H9 (cell line): ENCODE data around the gene SLMAP. TPM values are rescaled to one million over a fixed set of nuclear protein-coding genes. Genes with fewer than 3 reads are reported as not detected.

Experiments
- DNase-seq: peaks from one replicate; pipeline ENCODE4 v3.0.0-alpha.2; 2017
- H2AFZ ChIP-seq: one replicate; pipeline ENCODE4 v1.6.1; 2013; ENCODE audit warnings: mild to moderate bottlenecking, low read length, control low read depth, moderate library complexity
- H2AK5ac ChIP-seq: 2 replicates; pipeline ENCODE4 v1.6.1; 2013; ENCODE audit warnings: low read length, control low read depth, mixed read lengths; ENCODE audit not compliant: insufficient read length
- H2BK120ac ChIP-seq: one replicate; pipeline ENCODE4 v1.6.1; 2013; ENCODE audit warnings: low read depth, mild to moderate bottlenecking, low read length, control low read depth, inconsistent platforms; ENCODE audit not compliant: poor library complexity, severe bottlenecking
- H2BK12ac ChIP-seq: 2 replicates; pipeline ENCODE4 v1.6.1; 2013; ENCODE audit warnings: low read length, control low read depth, mixed read lengths, low read depth; ENCODE audit not compliant: insufficient read length
- H2BK15ac ChIP-seq: 2 replicates; pipeline ENCODE4 v1.6.1; 2013; ENCODE audit warnings: low read depth, low read length, control low read depth
- H2BK20ac ChIP-seq: one replicate; pipeline ENCODE4 v1.6.1; 2013; ENCODE audit warnings: low read depth, mild to moderate bottlenecking, low read length, control low read depth, inconsistent platforms; ENCODE audit not compliant: poor library complexity, severe bottlenecking
- H2BK5ac ChIP-seq: 2 replicates; pipeline ENCODE4 v1.6.1; 2013; ENCODE audit warnings: low read length, control low read depth, mixed read lengths; ENCODE audit not compliant: insufficient read length
- H3K14ac ChIP-seq: 2 replicates; pipeline ENCODE4 v1.6.1; 2013; ENCODE audit warnings: low read length, control low read depth; ENCODE audit not compliant: insufficient read depth
- H3K18ac ChIP-seq: 2 replicates; pipeline ENCODE4 v1.6.1; 2013; ENCODE audit warnings: low read depth, mild to moderate bottlenecking, mixed read lengths, low read length, control low read depth; ENCODE audit not compliant: insufficient read length
- H3K23ac ChIP-seq: 2 replicates; pipeline ENCODE4 v1.6.1; 2013; ENCODE audit warnings: low read length, control low read depth, mixed read lengths, low read depth; ENCODE audit not compliant: insufficient read length
- H3K23me2 ChIP-seq: 2 replicates; pipeline ENCODE4 v1.6.1; 2013; ENCODE audit warnings: low read depth, mild to moderate bottlenecking, mixed read lengths, low read length, control low read depth; ENCODE audit not compliant: insufficient read length, poor library complexity, severe bottlenecking
- H3K27ac ChIP-seq: 2 replicates; pipeline ENCODE4 v1.5.1; 2013; ENCODE audit warnings: low read length, control low read depth, mixed read lengths, low read depth; ENCODE audit not compliant: insufficient read length
- H3K27me3 ChIP-seq: 2 replicates; pipeline ENCODE4 v1.6.1; 2013; ENCODE audit warnings: low read length, control low read depth, inconsistent platforms; ENCODE audit not compliant: insufficient read depth
- H3K4ac ChIP-seq: 2 replicates; pipeline ENCODE4 v1.6.1; 2013; ENCODE audit warnings: low read depth, mild to moderate bottlenecking, control low read depth, inconsistent platforms, low read length, moderate library complexity
- H3K4me1 ChIP-seq: 2 replicates; pipeline ENCODE4 v1.6.1; 2013; ENCODE audit warnings: low read length, control low read depth, inconsistent platforms; ENCODE audit not compliant: insufficient read depth
- H3K4me2 ChIP-seq: 2 replicates; pipeline ENCODE4 v1.6.1; 2013; ENCODE audit warnings: low read length, control low read depth, mixed read lengths; ENCODE audit not compliant: insufficient read length, insufficient read depth
- H3K56ac ChIP-seq: 2 replicates; pipeline ENCODE4 v1.6.1; 2013; ENCODE audit warnings: low read depth, mild to moderate bottlenecking, mixed read lengths, low read length, control low read depth; ENCODE audit not compliant: insufficient read length
- H3K79me1 ChIP-seq: 2 replicates; pipeline ENCODE4 v1.6.1; 2013; ENCODE audit warnings: low read depth, mild to moderate bottlenecking, moderate library complexity, low read length, control low read depth, inconsistent platforms; ENCODE audit not compliant: insufficient read depth, poor library complexity, severe bottlenecking
- H3K79me2 ChIP-seq: 2 replicates; pipeline ENCODE4 v1.6.1; 2013; ENCODE audit warnings: low read length, control low read depth, inconsistent platforms; ENCODE audit not compliant: insufficient read depth
- H3K9ac ChIP-seq: 2 replicates; pipeline ENCODE4 v1.6.1; 2013; ENCODE audit warnings: low read length, control low read depth, mixed read lengths; ENCODE audit not compliant: insufficient read length; ENCODE audit errors: extremely low read depth
- H3K9me3 ChIP-seq: one replicate; pipeline ENCODE4 v1.6.1; 2013; ENCODE audit warnings: low read depth, low read length, inconsistent platforms; ENCODE audit not compliant: control insufficient read depth
- H3T11ph ChIP-seq: one replicate; pipeline ENCODE4 v1.6.1; 2013; ENCODE audit warnings: mild to moderate bottlenecking, low read length, control low read depth, inconsistent platforms
- H4K20me1 ChIP-seq: one replicate; pipeline ENCODE4 v1.6.1; 2013; ENCODE audit not compliant: control insufficient read depth, insufficient read length, insufficient read depth
- H4K5ac ChIP-seq: 2 replicates; pipeline ENCODE4 v1.6.1; 2013; ENCODE audit warnings: low read depth, mild to moderate bottlenecking, mixed read lengths, low read length, control low read depth; ENCODE audit not compliant: insufficient read length
- H4K8ac ChIP-seq: replicated peaks from 2 replicates; pipeline ENCODE4 v1.6.1; 2013; ENCODE audit warnings: low read length, control low read depth, mixed read lengths, low read depth; ENCODE audit not compliant: insufficient read length
- H4K91ac ChIP-seq: 2 replicates; pipeline ENCODE4 v1.6.1; 2013; ENCODE audit warnings: low read depth, mild to moderate bottlenecking, moderate library complexity, mixed read lengths, low read length, control low read depth; ENCODE audit not compliant: insufficient read length
- H3K27ac Mint-ChIP-seq, 3 experiments: 2 replicates in 2 of 3; 3 replicates in 1 of 3; pipeline ENCODE4 v1.8.0; 2020 to 2021; ENCODE audit warnings: mixed read lengths in 3 of 3, mild to moderate bottlenecking in 1 of 3, moderate library complexity in 1 of 3
- H3K27me3 Mint-ChIP-seq: 2 replicates; pipeline ENCODE4 v1.8.0; 2021; ENCODE audit warnings: low read depth, mild to moderate bottlenecking, moderate library complexity, mixed read lengths
- H3K36me3 Mint-ChIP-seq, 3 experiments: 2 replicates in 2 of 3; 3 replicates in 1 of 3; pipeline ENCODE4 v1.8.0; 2020 to 2021; ENCODE audit warnings: low read depth in 3 of 3, mixed read lengths in 3 of 3; ENCODE audit not compliant: insufficient read depth in 1 of 3
- H3K4me1 Mint-ChIP-seq, 2 experiments: 2 replicates each; pipeline ENCODE4 v1.8.0; 2020; ENCODE audit warnings: mixed read lengths in 2 of 2
- H3K4me3 Mint-ChIP-seq, 2 experiments: 2 replicates in 1 of 2; 3 replicates in 1 of 2; pipeline ENCODE4 v1.8.0; 2020 to 2021; ENCODE audit warnings: mild to moderate bottlenecking in 2 of 2, mixed read lengths in 2 of 2, moderate library complexity in 1 of 2
- H3K9me3 Mint-ChIP-seq, 2 experiments: 2 replicates in 1 of 2; 3 replicates in 1 of 2; pipeline ENCODE4 v1.8.0; 2020; ENCODE audit warnings: mild to moderate bottlenecking in 2 of 2, mixed read lengths in 2 of 2, moderate library complexity in 1 of 2
- total RNA-seq: library from RNA; stranded (reverse); gene quantifications from 2 replicates; pipeline ENCODE4 v1.2.1, GENCODE V29; 2021
- TF ChIP-seq, protein P1 (sequence below): fragments of 200-600 bp; sonication (generic); conservative IDR thresholded peaks from 3 replicates; pipeline ENCODE4 v1.8.0; 2021; ENCODE audit warnings: antibody characterized with exemption, mild to moderate bottlenecking

SLMAP gene
- total RNA-seq, 1 experiment from 2014 or later: 65.1 TPM

DNA sequence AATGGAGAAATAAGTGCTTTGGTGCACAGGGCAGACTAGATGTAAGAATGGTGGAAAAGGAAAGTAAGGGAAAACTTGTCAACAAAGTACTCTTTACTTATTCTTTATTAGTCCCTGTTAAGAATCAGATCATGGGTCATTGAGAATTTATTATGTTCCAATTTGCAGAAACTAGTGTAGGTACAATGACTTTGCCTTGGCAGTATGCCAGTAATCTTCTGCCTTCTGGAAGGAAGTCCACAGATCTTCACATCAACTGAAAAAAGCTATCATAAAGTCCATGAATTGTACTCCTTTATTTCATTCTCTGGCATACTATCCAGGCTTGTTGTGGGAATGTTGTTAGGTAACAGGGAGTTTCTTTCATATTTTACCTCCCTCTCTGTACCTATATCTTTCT lies 163.9 kb downstream of the SLMAP start:
- H3K27me3 Mint-ChIP-seq: no peaks in the 10 kb centered on the region
- Histone ChIP-seq H2BK5ac (no peak overlapping the region), H3K79me2 (no peaks in the 10 kb centered on the region), H2AK5ac (no peak overlapping the region), H2BK120ac (no peak overlapping the region), H3K4ac (no peak overlapping the region), H3K23me2 (no peaks in the 10 kb centered on the region), H2BK20ac (no peak overlapping the region), H3K27ac (no peak overlapping the region), H3K9me3 (no peaks in the 10 kb centered on the region), H3K23ac (no peak overlapping the region), H3K18ac (no peak overlapping the region), H2AFZ (no peak overlapping the region), H4K5ac (no peak overlapping the region), H4K20me1 (no peaks in the 10 kb centered on the region), H3K79me1 (no peaks in the 10 kb centered on the region), H3K27me3 (no peaks in the 10 kb centered on the region), H3K9ac (no peak overlapping the region), H3K4me2 (no peak overlapping the region), H3K56ac (no peak overlapping the region), H4K8ac (no peak overlapping the region), H2BK15ac (no peak overlapping the region), H3T11ph (no peak overlapping the region), H3K4me1 (no peaks in the 10 kb centered on the region), H3K14ac (no peak overlapping the region), H4K91ac (no peak overlapping the region), H2BK12ac (no peak overlapping the region)
- H3K4me1 Mint-ChIP-seq: no peaks in the 10 kb centered on the region
- H3K36me3 Mint-ChIP-seq: peaks cover 13 to 56% (median 47%) of the 10 kb centered on the region in 3 experiments; a peak in 6 of 7 replicates
- H3K9me3 Mint-ChIP-seq: no peaks in the 10 kb centered on the region
- TF ChIP-seq, protein P1, sequence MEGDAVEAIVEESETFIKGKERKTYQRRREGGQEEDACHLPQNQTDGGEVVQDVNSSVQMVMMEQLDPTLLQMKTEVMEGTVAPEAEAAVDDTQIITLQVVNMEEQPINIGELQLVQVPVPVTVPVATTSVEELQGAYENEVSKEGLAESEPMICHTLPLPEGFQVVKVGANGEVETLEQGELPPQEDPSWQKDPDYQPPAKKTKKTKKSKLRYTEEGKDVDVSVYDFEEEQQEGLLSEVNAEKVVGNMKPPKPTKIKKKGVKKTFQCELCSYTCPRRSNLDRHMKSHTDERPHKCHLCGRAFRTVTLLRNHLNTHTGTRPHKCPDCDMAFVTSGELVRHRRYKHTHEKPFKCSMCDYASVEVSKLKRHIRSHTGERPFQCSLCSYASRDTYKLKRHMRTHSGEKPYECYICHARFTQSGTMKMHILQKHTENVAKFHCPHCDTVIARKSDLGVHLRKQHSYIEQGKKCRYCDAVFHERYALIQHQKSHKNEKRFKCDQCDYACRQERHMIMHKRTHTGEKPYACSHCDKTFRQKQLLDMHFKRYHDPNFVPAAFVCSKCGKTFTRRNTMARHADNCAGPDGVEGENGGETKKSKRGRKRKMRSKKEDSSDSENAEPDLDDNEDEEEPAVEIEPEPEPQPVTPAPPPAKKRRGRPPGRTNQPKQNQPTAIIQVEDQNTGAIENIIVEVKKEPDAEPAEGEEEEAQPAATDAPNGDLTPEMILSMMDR: no peak
- H3K4me3 Mint-ChIP-seq: no peak overlapping the region
- H3K27ac Mint-ChIP-seq: no peak overlapping the region
- DNase-seq: no peak
